Hematopoietic multipotent progenitor cell treated with erythropoietin and hydrocortisone succinate and interleukin-3 and kit ligand, for 15 days (in vitro differentiated cells): ENCODE data around the gene ANK2.

Experiments
- DNase-seq: peaks from one replicate; pipeline ENCODE4 v3.0.0-alpha.2; 2015; ENCODE audit warnings: low spot score

Gene ANK2

GRCh38 chr4:113398441-113399143 is 349.1 kb downstream of the ANK2 start:
- DNase-seq, result no peak

- no peak for DNase-seq
These were observed 354.7 kb downstream of the ANK2 start for GRCh38 chr4:113404167-113404571.

GRCh38 chr4:113404841-113405240 is 355.4 kb downstream of the ANK2 start:
- no peak for DNase-seq

GRCh38 chr4:113405874-113406722 is 356.6 kb downstream of the ANK2 start:
- DNase-seq, result no peak

- no peak for DNase-seq
These were observed 357.2 kb downstream of the ANK2 start for GRCh38 chr4:113406723-113407016.

- no peak for DNase-seq
These were observed 358.0 kb downstream of the ANK2 start for GRCh38 chr4:113407409-113407808.

- DNase-seq, result no peak
These were observed 359.7 kb downstream of the ANK2 start for GRCh38 chr4:113409181-113409580.

GRCh38 chr4:113410686-113411085 is 361.2 kb downstream of the ANK2 start:
- DNase-seq, result no peak

- DNase-seq, result no peak
These were observed 362.1 kb downstream of the ANK2 start for GRCh38 chr4:113411496-113411938.

- no peak for DNase-seq
These were observed 370.2 kb downstream of the ANK2 start for GRCh38 chr4:113419631-113420030.

- DNase-seq, result no peak
These were observed 371.5 kb downstream of the ANK2 start for GRCh38 chr4:113420938-113421337.

GRCh38 chr4:113423631-113424030 is 374.2 kb downstream of the ANK2 start:
- DNase-seq, result no peak

- no peak for DNase-seq
These were observed 383.7 kb downstream of the ANK2 start for GRCh38 chr4:113433116-113433515.
